HepG2 (cell line): ENCODE results near the gene PON1. TPM values are rescaled to one million over a fixed set of nuclear protein-coding genes. Genes with fewer than 3 reads are reported as not detected.

Experiments
- ATAC-seq: fragments of 200-7000 bp; cut with Tn5 transposase; 3 replicates; pipeline ENCODE4 v1.9.1; 2020; ENCODE audit warnings: mild to moderate bottlenecking, moderate library complexity
- BruUV-seq: library from RNA; stranded (reverse); fragments of 400-500 nt; replicated peaks from 2 replicates; lab custom pipeline; 2021; lab: Mats Ljungman, UMichigan
- CTCF ChIA-PET: fragments of 300-600 bp; formaldehyde crosslinking; extraction: SDS; loops from one replicate; lab custom pipeline; 2021; ENCODE audit warnings: low total read pairs, inconsistent platforms, low intra/inter-chr PET ratio; lab: Yijun Ruan, JAX
- POLR2A ChIA-PET: fragments of 350-600 bp; sonication (Branson Sonifier 250); formaldehyde crosslinking; loops from one replicate; lab custom pipeline; 2020; ENCODE audit warnings: antibody characterized with exemption, inconsistent platforms; lab: Yijun Ruan, JAX
- DNase-seq: peaks from one replicate; pipeline ENCODE4 v3.0.0-alpha.2; 2015; ENCODE audit warnings: low spot score
- FAIRE-seq: peaks from 3 replicates; lab custom pipeline; 2011; peaks lifted over from hg19 to GRCh38; lab: Jason Lieb, UNC
- H2AFZ ChIP-seq: one replicate; pipeline ENCODE4 v1.6.1; 2011; ENCODE audit warnings: low read length, inconsistent platforms
- H3K27ac ChIP-seq: fragments of 300-600 bp; 3 replicates; pipeline ENCODE4 v1.8.0; 2011; ENCODE audit warnings: mixed run types, mild to moderate bottlenecking, mixed read lengths, low read length, inconsistent platforms; ENCODE audit not compliant: insufficient read depth; ENCODE audit errors: extremely low read length
- H3K27me3 ChIP-seq, 2 experiments: fragments of 200-600 bp in 1 of 2; 2 replicates in 1 of 2; 3 replicates in 1 of 2; pipeline versions ENCODE4 v1.6.0 to v1.8.0; 2011; ENCODE audit warnings: low read length in 2 of 2, mild to moderate bottlenecking in 2 of 2, moderate library complexity in 2 of 2, inconsistent platforms in 1 of 2; ENCODE audit not compliant: insufficient read depth in 2 of 2, control insufficient read depth in 1 of 2
- H3K36me3 ChIP-seq, 2 experiments: fragments of 200-600 bp in 1 of 2; replicated peaks in 1 of 2; 2 replicates in 1 of 2; 3 replicates in 1 of 2; pipeline versions ENCODE4 v1.5.1 to v1.8.0; 2011; ENCODE audit warnings: low read length in 2 of 2, inconsistent platforms in 1 of 2; ENCODE audit not compliant: insufficient read depth in 2 of 2, control insufficient read depth in 1 of 2
- H3K4me1 ChIP-seq: 2 replicates; pipeline ENCODE4 v1.5.1; 2012; ENCODE audit warnings: low read length, inconsistent platforms; ENCODE audit not compliant: insufficient read depth
- H3K4me2 ChIP-seq: 2 replicates; pipeline ENCODE4 v1.6.0; 2011; ENCODE audit warnings: low read depth, low read length, inconsistent platforms
- H3K4me3 ChIP-seq, 3 experiments: fragments of 200-600 bp in 1 of 3; sonication (generic), shearing (Covaris generic) in 1 of 3; replicated peaks in 1 of 3; 2 replicates each; pipeline ENCODE4 v1.5.1; 2011 to 2016; ENCODE audit warnings: low read length in 3 of 3, inconsistent platforms in 2 of 3, low read depth in 2 of 3, mild to moderate bottlenecking in 2 of 3, control low read depth in 1 of 3, mixed read lengths in 1 of 3; ENCODE audit not compliant: insufficient read depth in 1 of 3
- H3K79me2 ChIP-seq: one replicate; pipeline ENCODE4 v1.6.1; 2011; ENCODE audit warnings: low read length, inconsistent platforms; ENCODE audit not compliant: insufficient read depth
- H3K9ac ChIP-seq: 2 replicates; pipeline ENCODE4 v1.6.0; 2011; ENCODE audit warnings: mild to moderate bottlenecking, low read depth, low read length, inconsistent platforms; ENCODE audit not compliant: insufficient read depth
- H3K9me3 ChIP-seq: 2 replicates; pipeline ENCODE4 v1.5.1; 2012; ENCODE audit warnings: mild to moderate bottlenecking, low read length
- H4K20me1 ChIP-seq: 2 replicates; pipeline ENCODE4 v1.6.0; 2011; ENCODE audit warnings: inconsistent platforms, mild to moderate bottlenecking, low read length, moderate library complexity; ENCODE audit not compliant: insufficient read depth
- GTF2F1 ChIP-seq: fragments of 150-350 bp; IDR thresholded peaks from 2 replicates; pipeline ENCODE4 v1.6.1; 2014; ENCODE audit warnings: low read length
- HDAC2 ChIP-seq: sonication (generic); formaldehyde crosslinking; IDR thresholded peaks from 2 replicates; pipeline ENCODE4 v1.4.0; 2020; ENCODE audit warnings: missing genetic modification reagents
- ZNF160 ChIP-seq: sonication (generic); formaldehyde crosslinking; IDR thresholded peaks from 2 replicates; pipeline ENCODE4 v1.8.0; 2022; ENCODE audit warnings: mild to moderate bottlenecking, inconsistent platforms, missing genetic modification reagents
- ZNF3 ChIP-seq: IDR thresholded peaks from 2 replicates; pipeline ENCODE4 v1.7.0; 2017; ENCODE audit warnings: inconsistent platforms
- ZSCAN20 ChIP-seq: sonication (generic); formaldehyde crosslinking; IDR thresholded peaks from 2 replicates; pipeline ENCODE4 v1.4.0; 2020; ENCODE audit warnings: missing genetic modification reagents, mild to moderate bottlenecking, borderline replicate concordance
- WGBS: methylation state at CpG from one replicate; pipeline ENCODE4 v1.1.6; 2017; ENCODE audit warnings: low lambda C conversion rate; 5-methylcytosine and 5-hydroxymethylcytosine counted together
- in situ Hi-C: cut with HindIII; loops from 2 replicates; pipeline ENCODE4 v1.10.0; 2017; ENCODE audit warnings: low pct_unique_long_range_greater_than_20kb; ENCODE audit not compliant: extremely low pct_ligation_motif_present
- intact Hi-C: fragments of 100-400 bp; cut with micrococcal nuclease; formaldehyde crosslinking; loops from one replicate; pipeline ENCODE4 v1.10.0; 2022; ENCODE audit not compliant: unreplicated experiment
- polyA plus RNA-seq, 8 experiments: library from polyadenylated mRNA; depleted of rRNA in 3 of 8; stranded (reverse) in 7 of 8; unstranded in 1 of 8; fragments of >200 nt; fragmentation: Illumina TruSeq in 4 of 8; extraction: Trizol in 4 of 8; gene quantifications; 2 replicates each; pipeline versions ENCODE4 v1.2.1 to v1.2.3, GENCODE V29; 2011 to 2016; ENCODE audit warnings: low read depth in 4 of 8, missing spikeins in 1 of 8, mixed read lengths in 1 of 8; ENCODE audit not compliant: insufficient read depth in 1 of 8
- total RNA-seq, 5 experiments: library from RNA; depleted of rRNA; stranded (reverse); fragments of >200 nt; fragmentation: Illumina TruSeq; extraction: Trizol; gene quantifications; 2 replicates each; pipeline ENCODE4 v1.2.3, GENCODE V29; 2016; ENCODE audit warnings: low read depth in 1 of 5
- TF ChIP-seq, protein P1 (sequence below): IDR thresholded peaks from 2 replicates; pipeline ENCODE4 v1.6.1; 2016
- TF ChIP-seq, protein P2 (sequence below): IDR thresholded peaks from 2 replicates; pipeline ENCODE4 v1.6.1; 2016; ENCODE audit warnings: control low read depth

PON1 gene
- total and polyA plus RNA-seq, 2 of the 13 experiments (the other 11 are each of a cell fraction or from before 2014, with no cell fraction given) = 0.27 to 0.57 TPM

DNA sequence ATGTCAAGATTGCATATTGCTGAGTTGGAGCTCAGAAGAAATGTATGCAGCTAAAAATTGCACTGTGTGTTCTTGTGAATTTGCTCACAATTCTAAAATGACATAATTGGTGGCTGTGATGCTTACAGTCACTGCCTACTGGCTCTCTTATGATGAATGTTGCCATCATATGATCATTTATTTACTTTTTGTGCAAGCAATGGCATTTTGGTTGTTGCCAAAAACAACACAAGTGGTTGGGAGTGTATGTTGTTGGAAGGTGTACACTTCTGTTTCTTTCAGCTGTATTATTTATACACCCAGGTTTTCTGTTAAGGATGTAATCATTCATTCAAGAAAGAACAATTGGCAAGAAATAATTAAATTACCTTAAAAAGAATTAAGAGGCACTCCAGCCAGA, 28.9 kb downstream of the PON1 start:
- Histone ChIP-seq H3K27ac (no peak overlapping the region), H3K9me3 (no peaks in the 10 kb centered on the region), H4K20me1 (no peaks in the 10 kb centered on the region), H3K79me2 (no peaks in the 10 kb centered on the region), H3K27me3 (no peaks in the 10 kb centered on the region), H3K4me2 (no peak overlapping the region), H3K4me1 (no peaks in the 10 kb centered on the region), H3K36me3 (peaks cover 0 to 2% of the 10 kb centered on the region in 2 experiments; a peak in 4 of 5 replicates), H3K4me3 (no peak overlapping the region), H2AFZ (no peak overlapping the region), H3K9ac (no peak overlapping the region)
- no TSS peak for BruUV-seq
- TF ChIP-seq, protein P1, sequence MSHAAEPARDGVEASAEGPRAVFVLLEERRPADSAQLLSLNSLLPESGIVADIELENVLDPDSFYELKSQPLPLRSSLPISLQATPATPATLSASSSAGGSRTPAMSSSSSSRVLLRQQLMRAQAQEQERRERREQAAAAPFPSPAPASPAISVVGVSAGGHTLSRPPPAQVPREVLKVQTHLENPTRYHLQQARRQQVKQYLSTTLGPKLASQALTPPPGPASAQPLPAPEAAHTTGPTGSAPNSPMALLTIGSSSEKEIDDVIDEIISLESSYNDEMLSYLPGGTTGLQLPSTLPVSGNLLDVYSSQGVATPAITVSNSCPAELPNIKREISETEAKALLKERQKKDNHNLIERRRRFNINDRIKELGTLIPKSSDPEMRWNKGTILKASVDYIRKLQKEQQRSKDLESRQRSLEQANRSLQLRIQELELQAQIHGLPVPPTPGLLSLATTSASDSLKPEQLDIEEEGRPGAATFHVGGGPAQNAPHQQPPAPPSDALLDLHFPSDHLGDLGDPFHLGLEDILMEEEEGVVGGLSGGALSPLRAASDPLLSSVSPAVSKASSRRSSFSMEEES (CRISPR knock-in tag) = no peak
- TF ChIP-seq HDAC2 (CRISPR knock-in tag) = no peak
- TF ChIP-seq GTF2F1 = no peak
- TF ChIP-seq ZNF160 = no peak
- no peak for TF ChIP-seq ZNF3
- DNase-seq = no peak
- in situ Hi-C loops (no loop called here), intact Hi-C loops (no loop called here)
- ChIA-PET POLR2A (no interaction called here), CTCF (no interaction called here)
- no peak for FAIRE-seq
- no peak for ATAC-seq

DNA sequence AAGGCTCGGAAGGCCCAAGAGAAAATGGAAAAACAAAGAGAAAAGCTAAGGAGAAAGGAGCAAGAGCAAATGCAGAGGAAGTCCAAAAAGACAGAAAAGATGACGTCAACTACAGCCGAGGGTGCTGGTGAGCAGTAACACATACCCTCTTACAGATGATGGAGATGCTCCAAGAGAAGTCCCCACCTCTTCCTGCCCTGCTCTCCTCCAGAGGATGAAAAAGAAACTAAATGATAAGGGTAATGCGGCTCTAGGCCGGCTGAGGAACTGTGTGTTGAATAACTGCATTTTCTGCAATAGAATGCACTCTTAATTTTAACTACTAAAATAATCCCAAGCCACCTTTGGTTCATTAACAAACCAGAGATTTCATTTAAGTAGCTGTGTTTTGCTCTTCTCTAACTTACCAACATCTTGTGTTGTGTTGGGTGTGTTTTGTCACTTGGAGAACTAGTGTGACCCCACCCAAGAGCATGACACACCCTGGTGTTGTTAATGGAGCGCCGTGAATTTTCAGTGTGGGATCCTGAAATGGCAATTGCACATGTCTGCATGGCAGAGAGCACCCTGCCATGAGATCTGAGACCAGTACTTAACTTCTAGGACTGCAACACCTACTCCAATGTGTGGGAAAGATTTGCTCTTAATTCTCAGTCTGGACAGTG, 34.0 kb downstream of the PON1 start:
- Histone ChIP-seq H3K9ac (no peak overlapping the region), H3K4me1 (no peaks in the 10 kb centered on the region), H3K27ac (no peak overlapping the region), H3K27me3 (no peaks in the 10 kb centered on the region), H4K20me1 (no peaks in the 10 kb centered on the region), H3K4me3 (no peak overlapping the region), H3K36me3 (peaks cover 3 to 14% of the 10 kb centered on the region in 2 experiments), H3K4me2 (no peak overlapping the region)
- intact Hi-C loops (no loop called here), in situ Hi-C loops (no loop called here)
- DNase-seq (no peak), FAIRE-seq (no peak)
- ChIA-PET CTCF (no interaction called here), POLR2A (no interaction called here)
- TF ChIP-seq ZSCAN20 = no peak
- TF ChIP-seq, protein P2, sequence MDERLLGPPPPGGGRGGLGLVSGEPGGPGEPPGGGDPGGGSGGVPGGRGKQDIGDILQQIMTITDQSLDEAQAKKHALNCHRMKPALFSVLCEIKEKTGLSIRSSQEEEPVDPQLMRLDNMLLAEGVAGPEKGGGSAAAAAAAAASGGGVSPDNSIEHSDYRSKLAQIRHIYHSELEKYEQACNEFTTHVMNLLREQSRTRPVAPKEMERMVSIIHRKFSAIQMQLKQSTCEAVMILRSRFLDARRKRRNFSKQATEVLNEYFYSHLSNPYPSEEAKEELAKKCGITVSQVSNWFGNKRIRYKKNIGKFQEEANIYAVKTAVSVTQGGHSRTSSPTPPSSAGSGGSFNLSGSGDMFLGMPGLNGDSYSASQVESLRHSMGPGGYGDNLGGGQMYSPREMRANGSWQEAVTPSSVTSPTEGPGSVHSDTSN (CRISPR knock-in tag) = no peak
- TF ChIP-seq, all 625 proteins: peak for 0
- no TSS peak for BruUV-seq
- no peak for ATAC-seq
- 99% methylated on average over 7 of the region's 7 CpGs for WGBS
- no peak overlapping the region for H2AFZ ChIP-seq
- H3K79me2 ChIP-seq = no peaks in the 10 kb centered on the region
- H3K9me3 ChIP-seq = no peaks in the 10 kb centered on the region
